B cell (primary cell): ENCODE measurements around the gene LAMC3. TPM values are rescaled to one million over a fixed set of nuclear protein-coding genes. Genes with fewer than 3 reads are reported as not detected.

ENCODE experiments used
- ATAC-seq: fragments of 200-7000 bp; cut with Tn5 transposase; one replicate; pipeline ENCODE4 v1.10.0; 2021; ENCODE audit warnings: low read depth, mild to moderate bottlenecking, moderate number of reproducible peaks, moderate library complexity
- CTCF ChIA-PET: fragments of 350-600 bp; sonication (Branson Sonifier 250); formaldehyde crosslinking; loops from one replicate; lab custom pipeline; 2021; ENCODE audit warnings: antibody characterized with exemption, inconsistent platforms; lab: Charles Lee
- POLR2A ChIA-PET: fragments of 350-600 bp; sonication (Branson Sonifier 250); formaldehyde crosslinking; loops from one replicate; lab custom pipeline; 2021; ENCODE audit warnings: antibody characterized with exemption; lab: Charles Lee
- DNase-seq: peaks from one replicate; pipeline ENCODE4 v3.0.0; 2013
- H2AFZ ChIP-seq: 2 replicates; pipeline ENCODE4 v1.6.1; 2012; ENCODE audit warnings: mild to moderate bottlenecking, low read depth, low read length; ENCODE audit not compliant: insufficient read depth, poor library complexity, severe bottlenecking
- H3K27ac ChIP-seq, 2 donors: 1 replicate in 1 of 2; 2 replicates in 1 of 2; pipeline ENCODE4 v1.5.1; 2012 to 2013; ENCODE audit warnings: low read length in 2 of 2, mild to moderate bottlenecking in 2 of 2, moderate library complexity in 1 of 2
- H3K27me3 ChIP-seq, 4 experiments: fragments of 200-600 bp in 1 of 4; sonication (generic) in 1 of 4; replicated peaks in 1 of 4; 1 replicate in 2 of 4; 2 replicates in 2 of 4; pipeline versions ENCODE4 v1.6.1 to v1.7.0; 2013 to 2016; ENCODE audit warnings: low read length in 3 of 4, mild to moderate bottlenecking in 2 of 4, mixed read lengths in 1 of 4, moderate library complexity in 1 of 4; ENCODE audit not compliant: insufficient read depth in 4 of 4, control insufficient read depth in 3 of 4; ENCODE audit errors: control extremely low read depth in 1 of 4
- H3K36me3 ChIP-seq, 2 experiments: replicated peaks in 1 of 2; 1 replicate in 1 of 2; 2 replicates in 1 of 2; pipeline versions ENCODE4 v1.6.1 to v1.7.1; 2013; ENCODE audit warnings: low read length in 1 of 2; ENCODE audit not compliant: insufficient read depth in 2 of 2, control insufficient read depth in 1 of 2; ENCODE audit errors: control extremely low read depth in 1 of 2, extremely low read depth in 1 of 2
- H3K4me1 ChIP-seq, 2 donors: fragments of 200-600 bp in 1 of 2; sonication (generic) in 1 of 2; 1 replicate in 1 of 2; 2 replicates in 1 of 2; pipeline versions ENCODE4 v1.5.1 to v1.6.1; 2013 to 2017; ENCODE audit warnings: low read length in 2 of 2; ENCODE audit not compliant: control insufficient read depth in 2 of 2, insufficient read depth in 2 of 2
- H3K4me2 ChIP-seq: replicated peaks from 2 replicates; pipeline ENCODE3; 2012; ENCODE audit warnings: mild to moderate bottlenecking, low read depth, low read length; ENCODE audit not compliant: poor library complexity, severe bottlenecking
- H3K4me3 ChIP-seq, 5 experiments: fragments of 200-600 bp in 1 of 5; sonication (generic) in 1 of 5; 1 replicate in 3 of 5; 2 replicates in 2 of 5; pipeline versions ENCODE4 v1.5.1 to v1.7.0; 2011 to 2016; ENCODE audit warnings: low read length in 4 of 5, mild to moderate bottlenecking in 4 of 5, low read depth in 2 of 5, control low read depth in 1 of 5, moderate library complexity in 1 of 5; ENCODE audit not compliant: insufficient read depth in 1 of 5; ENCODE audit errors: control extremely low read depth in 1 of 5, extremely low read depth in 1 of 5
- H3K79me2 ChIP-seq: fragments of 200-600 bp; sonication (generic); one replicate; pipeline ENCODE4 v1.6.0; 2016; ENCODE audit warnings: low read length; ENCODE audit not compliant: control insufficient read depth, insufficient read depth
- H3K9ac ChIP-seq: fragments of 200-600 bp; sonication (generic); 2 replicates; pipeline ENCODE4 v1.6.1; 2017; ENCODE audit warnings: mild to moderate bottlenecking, low read length, moderate library complexity
- H3K9me3 ChIP-seq, 3 donors: one replicate each; pipeline versions ENCODE4 v1.6.1 to v1.7.1; 2013; ENCODE audit warnings: low read length in 2 of 3; ENCODE audit not compliant: control insufficient read depth in 2 of 3, insufficient read depth in 1 of 3; ENCODE audit errors: control extremely low read depth in 1 of 3
- H4K20me1 ChIP-seq: 2 replicates; pipeline ENCODE4 v1.6.0; 2012; ENCODE audit warnings: mild to moderate bottlenecking, low read length; ENCODE audit not compliant: insufficient read depth, control insufficient read depth, poor library complexity, severe bottlenecking
- H3K27ac Mint-ChIP-seq: one replicate; pipeline ENCODE4 v1.8.0; 2021; ENCODE audit warnings: mixed read lengths
- H3K27me3 Mint-ChIP-seq: one replicate; pipeline ENCODE4 v1.8.0; 2021; ENCODE audit warnings: mixed read lengths
- H3K4me1 Mint-ChIP-seq: one replicate; pipeline ENCODE4 v1.8.0; 2021; ENCODE audit warnings: mixed read lengths
- H3K4me3 Mint-ChIP-seq: one replicate; pipeline ENCODE4 v1.8.0; 2021; ENCODE audit warnings: mixed read lengths
- H3K9me3 Mint-ChIP-seq: one replicate; pipeline ENCODE4 v1.8.0; 2022; ENCODE audit warnings: mixed read lengths; ENCODE audit not compliant: insufficient read depth
- EZH2 ChIP-seq: IDR thresholded peaks from 2 replicates; pipeline ENCODE4 v1.6.1; 2012; ENCODE audit warnings: borderline replicate concordance, low read depth, mild to moderate bottlenecking, moderate library complexity, low read length; ENCODE audit not compliant: insufficient read depth, poor library complexity, severe bottlenecking
- whole genome bisulfite sequencing: methylation state at CpG from one replicate; pipeline ENCODE4 v1.1.5; 2013; ENCODE audit warnings: missing lambda C conversion rate; ENCODE audit not compliant: insufficient coverage; 5-methylcytosine and 5-hydroxymethylcytosine counted together
- intact Hi-C: fragments of 100-400 bp; cut with micrococcal nuclease; formaldehyde crosslinking; loops from one replicate; pipeline ENCODE4 v1.10.0; 2022
- polyA plus RNA-seq: library from polyadenylated mRNA; depleted of rRNA; stranded (reverse); fragments of >200 nt; gene quantifications from 2 replicates; pipeline ENCODE4 v1.2.3, GENCODE V29; 2012
- total RNA-seq, 2 donors: library from RNA; stranded (reverse); fragments of 120-200 nt in 1 of 2; gene quantifications; 1 replicate in 1 of 2; 2 replicates in 1 of 2; pipeline versions ENCODE4 v1.2.3 to v1.2.4, GENCODE V29; 2013 to 2022
- TF ChIP-seq, protein P1 (sequence below): fragments of 200-600 bp; IDR thresholded peaks from one replicate; pipeline ENCODE4 v1.8.0; 2022; ENCODE audit warnings: antibody characterized with exemption, mild to moderate bottlenecking

Gene LAMC3
- total and polyA plus RNA-seq, 2 donors (not counting 1 experiment from before 2014, with no cell fraction given), result 0.25 to 0.45 TPM

GRCh38 chr9:131029574-131029952 is 20.6 kb downstream of the LAMC3 start:
- intact Hi-C loops, result no loop called here
- Histone ChIP-seq H3K27me3 (peaks cover 0 to 2% (median 0%) of the 10 kb centered on the region in 4 experiments), H3K4me1 (no peaks in the 10 kb centered on the region), H3K27ac (no peak overlapping the region), H3K36me3 (no peaks in the 10 kb centered on the region), H3K9me3 (no peaks in the 10 kb centered on the region), H4K20me1 (no peaks in the 10 kb centered on the region), H3K9ac (no peak overlapping the region), H3K79me2 (no peaks in the 10 kb centered on the region), H3K4me2 (no peak overlapping the region), H2AFZ (no peak overlapping the region), H3K4me3 (no peak overlapping the region)
- DNase-seq (no peak), ATAC-seq (no peak)
- ChIA-PET CTCF (no interaction called here), POLR2A (no interaction called here)
- no peak overlapping the region for H3K4me3 Mint-ChIP-seq
- 89% methylated on average over 3 of the region's 3 CpGs for WGBS
- H3K27ac Mint-ChIP-seq, result no peak overlapping the region
- H3K4me1 Mint-ChIP-seq, result no peaks in the 10 kb centered on the region
- H3K9me3 Mint-ChIP-seq, result no peaks in the 10 kb centered on the region
- peaks cover 14% of the 10 kb centered on the region for H3K27me3 Mint-ChIP-seq
- no peak for TF ChIP-seq EZH2
- TF ChIP-seq, protein P1, sequence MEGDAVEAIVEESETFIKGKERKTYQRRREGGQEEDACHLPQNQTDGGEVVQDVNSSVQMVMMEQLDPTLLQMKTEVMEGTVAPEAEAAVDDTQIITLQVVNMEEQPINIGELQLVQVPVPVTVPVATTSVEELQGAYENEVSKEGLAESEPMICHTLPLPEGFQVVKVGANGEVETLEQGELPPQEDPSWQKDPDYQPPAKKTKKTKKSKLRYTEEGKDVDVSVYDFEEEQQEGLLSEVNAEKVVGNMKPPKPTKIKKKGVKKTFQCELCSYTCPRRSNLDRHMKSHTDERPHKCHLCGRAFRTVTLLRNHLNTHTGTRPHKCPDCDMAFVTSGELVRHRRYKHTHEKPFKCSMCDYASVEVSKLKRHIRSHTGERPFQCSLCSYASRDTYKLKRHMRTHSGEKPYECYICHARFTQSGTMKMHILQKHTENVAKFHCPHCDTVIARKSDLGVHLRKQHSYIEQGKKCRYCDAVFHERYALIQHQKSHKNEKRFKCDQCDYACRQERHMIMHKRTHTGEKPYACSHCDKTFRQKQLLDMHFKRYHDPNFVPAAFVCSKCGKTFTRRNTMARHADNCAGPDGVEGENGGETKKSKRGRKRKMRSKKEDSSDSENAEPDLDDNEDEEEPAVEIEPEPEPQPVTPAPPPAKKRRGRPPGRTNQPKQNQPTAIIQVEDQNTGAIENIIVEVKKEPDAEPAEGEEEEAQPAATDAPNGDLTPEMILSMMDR, result no peak

GRCh38 chr9:131030239-131031004 is 21.4 kb downstream of the LAMC3 start:
- H3K27ac Mint-ChIP-seq, result no peak overlapping the region
- H4K20me1 ChIP-seq, result no peaks in the 10 kb centered on the region
- no peak for TF ChIP-seq EZH2
- TF ChIP-seq, protein P1, result no peak
- no peaks in the 10 kb centered on the region for H3K4me1 Mint-ChIP-seq
- intact Hi-C loops, result no loop called here
- no peaks in the 10 kb centered on the region for H3K9me3 ChIP-seq
- peaks cover 11% of the 10 kb centered on the region for H3K27me3 Mint-ChIP-seq
- no peak overlapping the region for H3K4me3 ChIP-seq
- WGBS, result 94% methylated on average over 13 of the region's 13 CpGs
- H3K36me3 ChIP-seq, result no peaks in the 10 kb centered on the region
- no peak overlapping the region for H3K27ac ChIP-seq
- ChIA-PET CTCF (interaction anchor here (1.4 to 1.6 kb wide), 2 partner anchors 13 to 17 kb away, joined by 6 to 10 read pairs; no protein-coding TSS in a partner anchor), POLR2A (no interaction called here)
- H3K9ac ChIP-seq, result no peak overlapping the region
- no peaks in the 10 kb centered on the region for H3K9me3 Mint-ChIP-seq
- H3K27me3 ChIP-seq, result peaks cover 0 to 2% (median 0%) of the 10 kb centered on the region in 4 experiments
- no peak overlapping the region for H2AFZ ChIP-seq
- ATAC-seq (no peak), DNase-seq (no peak)
- H3K79me2 ChIP-seq, result no peaks in the 10 kb centered on the region
- no peak overlapping the region for H3K4me3 Mint-ChIP-seq
- H3K4me1 ChIP-seq, result no peaks in the 10 kb centered on the region
- no peak overlapping the region for H3K4me2 ChIP-seq
